ENCODE results near the gene ZNF549. TPM values are rescaled to one million over a fixed set of nuclear protein-coding genes. Genes with fewer than 3 reads are reported as not detected.
A peak's percentile ranks its signal among the peaks of the same experiment; 100 is the strongest.

Gene ZNF549
- total and polyA plus RNA-seq, 2 of the 13 experiments (the other 11 are each of a cell fraction or from before 2014, with no cell fraction given), result 2.8 to 6.4 TPM

- no peak for TF ChIP-seq ZNF496 (CRISPR knock-in tag; IDR thresholded peaks at IDR 0.05; ENCODE audit: insufficient replicate concordance)
- TF ChIP-seq EP300 (IDR thresholded peaks at IDR 0.05; ENCODE audit: low read depth in 2 of 2, low read length in 2 of 2), result no peak
- no peak for TF ChIP-seq EP300 (CRISPR knock-in tag; IDR thresholded peaks at IDR 0.05; ENCODE audit: borderline replicate concordance)
- no peak; the same call in 1 of the 2 replicates for TF ChIP-seq PAX8 (CRISPR knock-in tag; IDR thresholded peaks at IDR 0.05; ENCODE audit: borderline replicate concordance)
- TF ChIP-seq MAZ (IDR thresholded peaks at IDR 0.05; ENCODE audit: borderline replicate concordance, low read depth, low read length), result no peak
- no peak; the same call in 1 of the 2 replicates for TF ChIP-seq MAZ (CRISPR knock-in tag; IDR thresholded peaks at IDR 0.05; ENCODE audit: low read depth)
- peak; percentile 52; the same call in 1 of the 2 replicates for TF ChIP-seq ZNF792 (CRISPR knock-in tag; IDR thresholded peaks at IDR 0.05)
- TF ChIP-seq SAFB2 (CRISPR knock-in tag; IDR thresholded peaks at IDR 0.05; ENCODE audit: borderline replicate concordance, low read depth), result no peak
- no peak for TF ChIP-seq CENPX (CRISPR knock-in tag; IDR thresholded peaks at IDR 0.05)
- no peak for TF ChIP-seq PCBP2 (optimal IDR thresholded peaks at IDR 0.05; ENCODE audit: low read depth, low read length, poor library complexity, severe bottlenecking)
- TF ChIP-seq USF2 (IDR thresholded peaks at IDR 0.05; ENCODE audit: low read depth, low read length), result no peak
- TF ChIP-seq USF2 (CRISPR knock-in tag; IDR thresholded peaks at IDR 0.05; ENCODE audit: borderline replicate concordance), result no peak
- 0 out of 2 replicates have a peak, but pooled peaks have one; percentile 63 for TF ChIP-seq KLF13 (CRISPR knock-in tag; IDR thresholded peaks at IDR 0.05)
- no peak for TF ChIP-seq ZNF260 (CRISPR knock-in tag; IDR thresholded peaks at IDR 0.05; ENCODE audit: borderline replicate concordance, low read depth)
- peak; percentile 89 for TF ChIP-seq KDM2A (CRISPR knock-in tag; IDR thresholded peaks at IDR 0.05; ENCODE audit: borderline replicate concordance, low read depth)
- TF ChIP-seq ZNF652 (CRISPR knock-in tag; IDR thresholded peaks at IDR 0.05; ENCODE audit: borderline replicate concordance, low read depth), result no peak
- TF ChIP-seq ZNF598 (CRISPR knock-in tag; IDR thresholded peaks at IDR 0.05; ENCODE audit: borderline replicate concordance), result peak; percentile 60; the same call in 1 of the 2 replicates
- TF ChIP-seq CBX2 (IDR thresholded peaks at IDR 0.05; ENCODE audit: low read depth, low read length), result no peak
- TF ChIP-seq CBX2 (CRISPR knock-in tag; IDR thresholded peaks at IDR 0.05; ENCODE audit: low read depth), result no peak
- TF ChIP-seq ZNF646 (CRISPR knock-in tag; IDR thresholded peaks at IDR 0.05), result no peak
- no peak for TF ChIP-seq ATF7-NPFF (CRISPR knock-in tag; IDR thresholded peaks at IDR 0.05; ENCODE audit: low read depth)
- peak; percentile 63; the same call in 1 of the 2 replicates for TF ChIP-seq ZNF788 (CRISPR knock-in tag; IDR thresholded peaks at IDR 0.05; ENCODE audit: borderline replicate concordance)
Measured at GRCh38 chr19:57578487-57579205, 51.5 kb downstream of the ZNF549 start, which contains the start of gene ZNF416 (continued).

Data from HepG2 (cell line).